Cardiac septum (tissue), 1 donor: Measurements from ENCODE around the gene LHFPL6. TPM values are rescaled to one million over a fixed set of nuclear protein-coding genes. Genes with fewer than 3 reads are reported as not detected.

ENCODE experiments used
- DNase-seq: peaks from one replicate; pipeline ENCODE4 v3.0.0-alpha.2; 2020; ENCODE audit warnings: low spot score
- intact Hi-C: fragments of 100-400 bp; cut with DNase I; formaldehyde crosslinking; loops from one replicate; pipeline ENCODE4 v1.14.0; 2022
- total RNA-seq: library from RNA; stranded (reverse); fragmentation: NEBNext Ultra II Directional; extraction: Animal tissue kit (Norgen Biotek cat#: 25700); gene quantifications from one replicate; pipeline ENCODE4 v1.2.1, GENCODE V29; 2021
- donor health status: DM: no; HTN: no; CAD: no.

Gene LHFPL6
- total RNA-seq, 1 donor from 2014 or later: 68.9 TPM

DNA sequence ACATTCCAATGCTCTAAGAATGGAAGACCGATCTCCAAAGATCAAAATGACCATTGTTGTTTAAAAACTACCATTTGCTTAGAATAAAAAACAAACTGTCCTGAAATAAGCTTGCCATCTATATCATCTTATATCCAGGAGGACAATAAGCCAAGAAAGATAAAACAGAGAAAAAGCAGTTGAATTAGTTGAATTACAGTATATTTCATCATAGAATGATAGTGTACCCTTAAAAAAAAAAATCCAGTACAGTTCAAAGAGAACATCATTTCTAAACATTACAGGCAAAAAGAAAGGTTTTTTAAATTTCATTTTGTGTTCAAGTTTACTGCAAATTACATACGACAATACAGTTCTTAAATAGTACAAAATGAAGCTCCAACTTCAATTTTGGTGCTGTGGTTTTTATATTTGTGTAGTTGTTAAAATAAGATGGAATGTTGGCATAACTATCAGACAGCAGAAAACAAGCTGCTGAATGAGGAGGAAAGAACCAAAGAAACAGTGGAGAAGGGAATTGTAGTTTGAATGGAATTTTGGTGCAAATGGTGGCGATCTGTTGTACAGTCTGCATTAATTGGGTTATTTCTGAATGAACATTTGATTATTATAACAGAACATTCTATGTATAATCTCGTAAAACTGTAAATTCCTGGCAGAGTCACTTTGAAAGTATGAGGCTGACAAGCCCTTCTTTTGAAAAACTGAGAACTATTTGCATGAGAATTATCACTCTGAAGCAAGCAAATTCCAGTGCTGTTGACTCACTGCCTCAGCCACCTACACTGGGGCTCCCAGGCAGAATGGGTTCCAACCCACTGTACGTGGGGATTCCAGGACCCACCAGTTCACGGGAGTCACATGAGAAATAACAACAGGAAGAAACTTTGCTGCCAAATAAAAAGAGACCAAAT lies 37.7 kb downstream of the LHFPL6 start:
- no peak for DNase-seq

DNA sequence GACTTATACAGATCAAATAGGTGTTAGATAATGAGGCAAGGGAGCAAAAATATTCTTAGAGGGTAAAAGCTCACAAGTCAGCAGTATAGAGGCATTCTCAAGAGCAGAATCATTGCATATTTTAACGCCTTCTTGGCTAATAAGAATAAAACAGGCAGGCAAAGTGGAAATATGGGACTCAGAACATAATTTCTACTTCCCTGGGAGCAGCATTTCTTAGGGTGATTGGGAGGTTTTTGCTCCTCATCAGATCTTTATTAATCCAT lies 39.6 kb downstream of the LHFPL6 start:
- DNase-seq: no peak
- intact Hi-C loops: no loop called here

More for the DNA sequence above, 37.7 kb downstream of the LHFPL6 start:
- intact Hi-C loops: loop anchor here (5.0 kb wide), 1 partner anchor 38 kb away; no protein-coding TSS in a partner anchor

DNA sequence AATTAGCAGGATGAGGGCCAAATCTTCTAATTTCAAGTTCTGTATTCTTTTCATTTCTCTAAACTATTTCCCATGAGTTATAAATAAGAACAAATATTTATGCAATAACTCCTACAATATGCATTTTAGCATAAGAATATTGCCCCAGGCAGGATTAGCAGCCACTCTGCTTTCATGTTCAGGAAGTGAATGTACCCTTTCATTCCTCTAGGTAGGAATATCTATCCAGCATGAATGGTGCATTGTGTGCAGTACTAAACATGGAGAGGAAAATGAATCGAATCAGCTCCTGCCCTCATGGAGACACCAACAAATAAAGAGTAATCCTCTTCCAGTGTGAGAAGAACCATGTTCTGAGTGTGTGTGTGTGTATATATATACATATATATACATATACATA lies 41.0 kb downstream of the LHFPL6 start:
- intact Hi-C loops: no loop called here
- no peak for DNase-seq

DNA sequence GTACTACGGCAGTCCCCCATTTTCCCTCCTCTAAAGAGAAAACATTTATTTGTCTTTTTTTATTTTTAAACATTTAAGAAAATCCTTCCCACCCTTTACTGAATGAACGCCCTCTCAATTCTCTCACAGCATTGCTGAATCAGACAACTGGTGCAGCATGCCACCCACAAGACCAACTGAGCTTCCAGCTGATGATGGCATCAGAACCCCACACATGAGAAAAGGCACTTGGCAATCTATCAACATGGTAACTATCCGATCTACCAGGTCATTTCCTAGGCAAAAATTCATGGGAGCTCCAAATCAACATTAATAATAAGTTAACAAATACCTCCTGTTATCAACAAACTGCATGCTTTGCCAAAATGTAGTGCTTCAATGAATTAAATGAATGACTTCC lies 43.1 kb downstream of the LHFPL6 start:
- intact Hi-C loops: no loop called here
- DNase-seq: no peak

DNA sequence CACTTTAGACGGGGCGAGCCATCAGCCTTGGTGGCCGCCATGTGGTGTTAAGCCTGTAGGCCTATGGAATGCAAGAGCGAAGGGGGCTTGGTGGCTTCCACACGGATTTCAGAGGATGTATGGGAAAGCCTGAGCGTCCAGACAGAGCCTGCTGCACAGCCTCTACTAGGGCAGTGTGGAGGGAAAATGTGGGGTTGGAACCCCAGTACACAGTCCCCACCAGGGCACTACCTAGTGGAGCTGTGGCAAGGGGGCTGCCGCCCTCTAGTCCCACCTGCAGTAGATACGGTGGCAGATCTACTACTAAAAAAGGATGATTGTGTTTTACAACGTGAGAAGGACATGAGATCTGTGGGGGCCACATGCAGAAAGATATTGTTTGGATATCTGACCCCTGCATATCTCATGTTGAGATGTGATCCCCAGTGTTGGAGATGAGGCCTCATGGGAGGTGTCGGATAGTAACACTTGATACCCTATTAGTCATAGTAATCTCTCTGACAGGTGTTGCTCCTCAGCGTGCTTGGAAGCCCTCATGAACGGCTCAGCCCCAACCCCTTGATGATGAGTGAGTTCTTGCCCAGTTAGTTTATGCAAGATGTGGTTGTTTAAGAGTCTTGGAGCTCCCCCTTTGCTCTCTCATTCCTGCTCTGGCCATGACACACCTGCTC lies 45.6 kb downstream of the LHFPL6 start:
- no peak for DNase-seq
- intact Hi-C loops: no loop called here

DNA sequence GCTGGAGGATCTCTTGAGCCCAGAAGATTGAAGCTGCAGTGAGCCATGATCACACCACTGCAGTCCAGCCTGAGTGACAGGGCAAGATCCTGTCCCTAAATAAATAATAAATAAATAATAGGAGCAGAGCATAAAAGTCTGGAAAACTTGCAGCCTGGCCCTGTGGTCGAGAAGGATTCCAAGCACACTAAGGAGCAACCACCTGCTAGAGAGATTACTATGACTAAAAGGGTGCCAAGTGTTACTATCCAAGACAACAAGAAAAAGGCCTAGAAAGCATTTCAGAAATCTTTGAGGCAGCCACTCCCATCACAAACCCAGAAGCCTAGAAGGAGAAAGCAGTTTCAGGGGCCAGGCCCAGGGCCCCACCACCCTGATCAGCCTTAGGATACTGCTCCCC lies 46.1 kb downstream of the LHFPL6 start:
- DNase-seq: no peak
- intact Hi-C loops: no loop called here

DNA sequence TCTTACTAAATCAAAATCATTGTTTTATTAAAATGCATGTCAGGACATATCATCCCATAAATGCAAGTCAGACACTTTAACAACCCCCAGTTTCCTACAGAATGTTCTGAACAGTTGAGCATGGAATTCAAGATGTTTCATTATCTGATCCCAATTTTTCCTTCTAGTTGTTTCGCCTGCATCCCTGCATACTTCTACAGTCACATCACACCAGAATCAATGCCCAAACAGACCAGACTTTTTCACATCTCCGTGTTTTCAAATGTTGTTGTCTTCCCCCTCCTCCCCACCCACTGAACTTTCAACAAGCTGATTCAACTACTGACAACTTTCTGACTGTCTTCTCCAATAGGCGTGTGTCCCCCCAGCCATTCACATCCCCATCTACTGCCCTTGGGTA lies 48.6 kb downstream of the LHFPL6 start:
- intact Hi-C loops: no loop called here
- DNase-seq: no peak

DNA sequence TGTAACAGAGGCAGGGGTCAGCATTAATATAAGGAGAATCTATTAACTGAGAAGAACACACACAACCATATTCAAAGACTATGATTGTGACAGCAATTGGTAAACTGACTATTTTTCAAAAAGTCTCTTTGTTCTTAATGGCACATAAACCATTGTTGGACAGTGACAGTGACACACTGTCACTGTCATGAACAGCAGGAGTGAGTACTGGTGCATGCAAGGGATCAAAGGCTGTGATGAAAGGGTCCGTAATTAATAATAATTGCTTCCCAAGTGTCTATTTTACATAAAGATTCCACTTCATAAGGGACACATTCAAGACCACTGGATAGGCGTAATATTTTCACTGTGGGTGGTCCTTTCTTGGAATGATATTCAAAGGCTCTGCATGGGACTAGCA lies 50.7 kb downstream of the LHFPL6 start:
- intact Hi-C loops: no loop called here
- DNase-seq: no peak

DNA sequence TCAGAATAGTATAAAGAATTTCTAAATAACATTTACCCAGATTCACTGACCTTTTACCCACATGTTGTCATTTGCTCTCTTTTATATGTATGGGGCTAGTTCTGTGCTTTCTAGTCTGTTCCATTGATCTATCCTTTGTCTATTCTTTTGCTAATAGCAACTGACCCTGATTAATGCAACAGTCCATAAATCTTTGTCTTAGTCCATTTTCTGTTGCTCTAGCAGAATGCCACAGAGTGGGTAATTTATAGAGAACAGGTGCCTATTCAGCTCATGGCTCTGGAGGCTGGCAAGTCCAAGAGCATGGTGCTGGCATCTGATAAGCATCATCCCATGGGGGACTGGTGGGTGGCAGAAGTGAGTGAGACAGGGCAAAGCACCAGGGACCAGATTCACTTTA lies 52.1 kb downstream of the LHFPL6 start:
- intact Hi-C loops: no loop called here

DNA sequence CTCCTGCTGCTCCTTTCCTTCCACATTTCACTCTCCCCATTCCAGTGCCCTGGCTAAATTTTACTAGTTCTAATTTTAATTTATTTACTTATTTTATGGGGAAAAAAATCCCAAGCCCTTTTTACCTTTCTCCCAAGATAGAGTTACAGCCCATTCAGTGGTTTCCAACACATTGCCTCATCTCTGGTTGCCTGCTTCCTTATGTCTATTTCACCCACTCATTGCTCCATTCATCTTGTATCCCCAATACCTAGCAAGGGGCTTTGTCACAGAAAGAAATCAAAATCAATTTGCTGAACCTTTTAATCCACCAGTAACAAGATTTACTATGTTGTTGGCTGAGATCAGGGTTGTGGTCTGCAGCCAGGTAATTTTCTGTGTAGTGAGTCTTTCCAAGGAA lies 55.9 kb downstream of the LHFPL6 start:
- intact Hi-C loops: no loop called here
- no peak for DNase-seq

More for the DNA sequence above, 52.1 kb downstream of the LHFPL6 start:
- no peak for DNase-seq

DNA sequence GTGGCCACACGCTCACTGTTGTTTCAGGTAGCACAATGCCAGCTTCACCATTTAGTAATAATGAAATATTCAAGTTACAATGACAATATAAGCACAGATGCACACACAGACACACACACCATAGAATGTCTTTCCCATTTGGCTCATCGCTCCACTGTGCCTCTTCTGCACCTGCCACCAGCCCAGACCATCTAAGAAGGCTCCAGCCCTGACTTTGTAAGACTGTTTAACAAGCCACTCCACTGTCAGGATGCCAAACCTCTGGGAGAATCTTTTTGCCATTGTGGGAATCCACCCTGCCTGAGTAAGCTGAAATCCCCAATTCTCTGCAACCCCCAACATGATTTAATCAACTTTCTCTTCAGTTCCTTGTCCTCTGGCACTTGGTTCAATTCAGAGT lies 60.6 kb downstream of the LHFPL6 start:
- intact Hi-C loops: no loop called here
- DNase-seq: no peak

DNA sequence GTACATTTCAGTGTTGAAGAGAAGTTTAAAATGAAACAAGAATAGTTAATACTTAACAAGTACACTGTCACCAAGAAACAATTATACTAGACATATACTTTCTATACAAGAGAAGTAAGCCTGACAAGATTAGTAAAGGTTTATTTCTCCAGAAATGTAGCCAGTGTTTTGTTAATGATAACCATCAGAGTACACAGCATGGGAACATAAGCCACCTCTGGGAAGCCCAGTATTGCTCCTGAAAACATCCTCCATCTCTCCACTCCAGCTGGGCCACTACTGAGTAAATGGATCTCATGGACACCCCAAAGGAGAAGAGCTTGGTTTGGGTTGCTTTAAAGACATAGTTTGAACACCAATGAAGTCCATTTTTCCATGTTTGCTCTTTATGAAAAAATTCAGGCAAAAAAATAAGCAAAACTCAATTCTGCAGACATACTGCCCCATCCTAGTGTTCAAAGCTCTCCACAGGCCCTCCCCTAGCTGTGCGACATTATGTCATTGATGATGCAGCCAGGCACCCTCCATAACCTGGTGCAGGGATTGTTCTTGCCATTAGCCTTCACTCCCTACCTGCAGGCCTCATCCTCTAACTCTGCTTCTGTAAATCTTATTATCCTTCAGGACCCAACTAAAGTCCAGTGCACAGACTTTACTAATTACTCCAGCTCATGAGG lies 61.9 kb downstream of the LHFPL6 start:
- intact Hi-C loops: no loop called here
- no peak for DNase-seq

DNA sequence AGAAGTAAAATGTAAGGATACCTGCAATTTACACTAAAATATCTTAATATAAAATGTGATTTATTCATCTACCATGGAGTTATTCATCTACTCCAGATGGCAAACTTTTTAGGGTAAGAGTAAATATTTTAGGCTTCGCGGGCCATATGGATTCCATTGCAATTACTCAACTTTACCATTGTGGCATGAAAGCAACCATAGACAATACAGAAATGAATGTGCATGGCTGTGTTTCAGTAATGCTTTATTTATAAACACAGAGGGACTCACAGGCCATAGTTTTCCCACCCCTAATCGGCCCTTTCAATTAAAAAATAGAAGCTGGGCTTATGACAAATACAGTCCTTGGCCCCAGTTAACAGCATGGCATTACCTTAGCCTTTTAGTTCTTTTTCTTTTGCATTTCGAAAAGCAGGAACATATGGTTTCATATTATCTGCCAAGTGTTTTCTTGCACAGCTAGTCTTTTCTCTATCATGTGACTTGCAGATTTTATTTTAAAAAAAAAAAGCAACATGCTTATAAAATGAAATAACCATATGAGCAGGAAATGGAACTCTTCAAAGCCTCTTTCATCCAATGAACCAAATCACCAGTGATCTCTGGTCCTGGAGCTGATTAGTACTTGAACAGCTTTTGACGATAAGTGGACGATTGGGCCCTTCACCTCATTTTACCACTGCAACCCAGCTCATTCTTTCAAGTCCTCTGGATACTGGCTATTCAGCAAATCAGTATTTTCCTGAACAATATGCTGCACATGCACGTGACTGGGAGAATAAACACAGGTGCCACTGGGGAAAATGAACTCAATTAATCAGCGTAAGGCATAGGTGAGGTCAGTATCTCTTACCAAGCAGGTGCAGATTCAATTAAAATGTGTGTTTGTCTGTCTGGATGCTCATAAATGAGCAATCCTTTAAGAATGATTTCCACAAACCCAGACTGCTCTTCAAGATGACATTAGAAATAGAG lies 63.9 kb downstream of the LHFPL6 start:
- no peak for DNase-seq
- intact Hi-C loops: loop anchor here (5.0 kb wide), 1 partner anchor 43 kb away; no protein-coding TSS in a partner anchor

DNA sequence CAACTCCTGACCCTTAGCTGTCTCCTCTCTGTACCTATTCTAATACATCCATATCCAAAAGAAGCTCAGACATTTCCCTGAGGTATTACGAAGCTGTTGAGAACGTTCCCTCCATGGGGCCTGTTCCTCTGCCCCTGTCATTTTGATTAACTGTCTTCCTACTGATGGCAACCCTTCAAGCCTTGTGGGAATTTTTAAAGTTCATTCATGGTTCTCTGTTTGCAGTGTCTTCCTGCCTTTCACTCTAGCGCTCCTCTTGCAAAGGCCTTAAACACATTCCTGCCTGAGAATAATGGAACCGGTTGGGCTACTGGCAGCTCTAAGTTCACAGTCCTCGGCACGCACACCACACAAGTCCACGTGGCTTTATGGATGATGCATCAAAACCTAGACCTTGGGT lies 66.1 kb downstream of the LHFPL6 start:
- no peak for DNase-seq
- intact Hi-C loops: loop anchor here (5.0 kb wide), 1 partner anchor 45 kb away; no protein-coding TSS in a partner anchor

DNA sequence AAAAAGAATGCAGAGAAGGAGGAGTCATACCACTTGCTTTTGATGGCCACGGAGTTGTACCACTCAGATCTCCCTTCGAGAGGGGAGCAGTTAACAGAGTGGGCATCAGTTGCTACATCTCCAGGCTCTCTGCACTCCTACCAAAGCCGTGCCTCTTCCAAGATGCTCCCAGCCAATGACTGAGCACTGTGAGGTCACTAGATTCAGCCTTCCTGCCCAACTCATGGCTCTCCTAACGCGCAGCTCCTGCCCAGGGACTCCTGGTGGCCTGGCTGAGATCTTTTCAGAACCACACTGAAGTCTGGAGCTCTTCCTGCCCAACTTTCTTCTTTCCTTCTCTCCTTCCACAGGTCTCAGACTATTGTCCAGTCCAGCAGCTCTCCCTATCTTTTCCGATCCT lies 66.7 kb downstream of the LHFPL6 start:
- intact Hi-C loops: loop anchor here (5.0 kb wide), 1 partner anchor 46 kb away; no protein-coding TSS in a partner anchor
- no peak for DNase-seq

DNA sequence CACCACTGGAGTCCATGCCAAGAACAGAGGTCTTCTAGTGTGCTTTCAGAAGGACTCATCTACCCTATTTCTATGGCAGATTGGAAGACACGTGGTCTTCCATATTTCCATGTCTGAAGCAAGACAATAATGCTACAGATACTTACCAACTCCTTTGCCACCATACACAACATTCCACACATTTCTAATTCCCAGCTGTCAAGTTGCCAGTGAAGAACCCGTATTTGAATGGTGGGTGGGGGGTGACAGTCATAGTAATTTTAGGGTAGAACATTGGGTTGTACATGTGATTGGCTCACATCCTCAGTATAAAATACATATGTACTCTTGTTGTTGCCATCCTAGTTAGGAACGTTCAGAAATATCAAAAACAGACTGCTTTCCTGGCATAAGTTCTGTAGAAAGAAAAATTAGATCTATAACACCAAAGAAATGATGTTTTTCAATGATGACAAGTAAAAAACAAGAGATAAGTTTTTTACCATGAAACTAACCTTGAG lies 69.3 kb downstream of the LHFPL6 start:
- intact Hi-C loops: no loop called here
- no peak for DNase-seq

DNA sequence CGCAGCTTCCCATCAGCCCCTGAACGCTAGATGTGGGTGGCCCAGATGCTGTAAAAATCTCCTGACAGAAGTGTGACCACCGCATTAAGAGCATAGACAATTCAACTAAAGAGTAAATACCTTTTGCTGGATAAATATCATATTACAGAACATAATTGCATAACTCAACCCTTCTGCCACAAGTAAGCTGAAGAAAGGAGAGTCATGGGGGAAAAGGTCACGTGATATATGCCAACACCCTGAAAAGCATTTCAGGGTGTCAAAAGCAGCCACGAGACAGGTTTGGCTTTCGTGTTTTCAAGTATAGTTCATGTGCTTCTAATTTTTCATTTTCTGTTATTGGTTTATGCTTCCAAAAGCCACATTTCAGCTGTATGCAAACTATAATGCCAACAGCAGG lies 71.3 kb downstream of the LHFPL6 start:
- intact Hi-C loops: no loop called here
- DNase-seq: no peak

DNA sequence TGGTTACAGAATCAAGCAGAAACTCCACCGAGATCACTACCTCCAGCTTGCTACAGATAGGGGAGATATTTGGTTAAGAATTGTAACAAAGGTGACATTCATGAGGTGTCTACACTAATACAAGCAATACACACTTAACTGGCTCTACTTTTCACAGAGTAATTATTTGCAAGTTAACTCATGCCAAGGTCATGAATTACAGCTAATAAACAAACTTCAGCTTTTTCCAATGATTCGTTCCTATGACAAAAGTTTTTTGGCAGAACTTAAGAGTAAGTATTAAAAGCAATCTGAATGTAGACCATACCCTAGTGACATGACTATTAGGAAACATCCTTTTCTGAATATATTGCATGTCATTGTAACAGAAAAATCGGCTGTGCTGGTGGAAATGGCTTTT lies 72.1 kb downstream of the LHFPL6 start:
- intact Hi-C loops: no loop called here
- DNase-seq: no peak

DNA sequence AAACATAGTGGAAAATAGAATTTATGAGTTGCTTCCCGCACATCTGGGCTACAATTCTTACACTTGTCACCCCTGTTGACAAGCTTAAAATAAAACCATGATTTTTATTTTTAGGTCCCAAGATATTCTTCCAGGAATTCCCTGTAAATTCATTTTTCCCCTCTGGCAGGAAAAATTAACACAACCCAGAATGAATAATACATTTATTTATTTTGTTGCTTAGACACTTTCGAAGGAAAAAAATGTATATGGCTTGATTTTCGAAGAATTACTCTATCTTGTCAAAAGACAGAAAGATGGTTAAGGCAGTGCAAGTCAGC lies 74.4 kb downstream of the LHFPL6 start:
- DNase-seq: no peak
- intact Hi-C loops: loop anchor here (5.0 kb wide), 1 partner anchor 39 kb away; no protein-coding TSS in a partner anchor
